ENCODE data around the gene RAB10.

- TF ChIP-seq POLR2AphosphoS5 (IDR thresholded peaks at IDR 0.05; ENCODE audit: low read depth, low read length) (no peak), POLR2A (IDR thresholded peaks at IDR 0.05; ENCODE audit: low read depth, low read length) (no peak), TAF1 (IDR thresholded peaks at IDR 0.05; ENCODE audit: low read depth, low read length) (no peak), SPI1 (IDR thresholded peaks at IDR 0.05; ENCODE audit: low read depth, low read length) (no peak), POU2F2 (IDR thresholded peaks at IDR 0.05; ENCODE audit: low read depth, low read length) (no peak), PAX5 (IDR thresholded peaks at IDR 0.05; ENCODE audit: insufficient read depth, low read length, severe bottlenecking) (no peak)
These were observed 24.5 kb downstream of the RAB10 start for GRCh38 chr2:26058390-26058789.

All from GM12891 (cell line).